Measurements from ENCODE around the gene SUCO. TPM values are rescaled to one million over a fixed set of nuclear protein-coding genes. Genes with fewer than 3 reads are reported as not detected.
"Not testable (repeated sequence)": the region's sequence is repeated elsewhere in the genome, so short reads cannot be mapped to it uniquely, and the experiment has no call there.

Gene SUCO
- polyA plus RNA-seq (2013, experiment 1 of 2), result 24.9 TPM
- 30.1 TPM for polyA plus RNA-seq (2013, experiment 2 of 2)

- H3K9ac ChIP-seq (ENCODE audit: low read depth, low read length), result peak within 1 kb of the TSS; percentile 94
- no peaks in the 10 kb centered on the region for H3K9me3 ChIP-seq (ENCODE audit: insufficient read depth, low read depth, low read length)
- no peaks in the 10 kb centered on the region for H3K36me3 ChIP-seq (ENCODE audit: insufficient read depth, low read length)
- H3K27me3 ChIP-seq (ENCODE audit: insufficient read depth, low read length), result peaks cover 12% of the 10 kb centered on the region; the same call in 1 of the 2 replicates
- H3K4me3 ChIP-seq (ENCODE audit: low read length), result peak within 1 kb of the TSS; percentile 68
- peak within 1 kb of the TSS; percentile 96 for H3K27ac ChIP-seq (ENCODE audit: low read depth, low read length)
- peaks cover 37% of the 10 kb centered on the region for H3K4me1 ChIP-seq (ENCODE audit: insufficient read depth, low read length)
- WGBS, result under 1% methylated on average over 74 of the region's 74 CpGs
These were observed at the start of gene SUCO for GRCh38 chr1:172532700-172533512. Gene SUCO (plus strand): TSS chr1:172533150. CDS start chr1:172533436, 286 bp downstream.

- Histone ChIP-seq H3K27ac (ENCODE audit: low read depth, low read length) (no peak overlapping the region), H3K9ac (ENCODE audit: low read depth, low read length) (no peak overlapping the region), H3K9me3 (ENCODE audit: insufficient read depth, low read depth, low read length) (no peaks in the 10 kb centered on the region), H3K27me3 (ENCODE audit: insufficient read depth, low read length) (no peaks in the 10 kb centered on the region), H3K4me1 (ENCODE audit: insufficient read depth, low read length) (peaks cover 6% of the 10 kb centered on the region; the same call in 1 of the 2 replicates), H3K4me3 (ENCODE audit: low read length) (no peak overlapping the region), H3K36me3 (ENCODE audit: insufficient read depth, low read length) (no peaks in the 10 kb centered on the region)
These were observed 49.5 kb upstream of the SUCO start for GRCh38 chr1:172483448-172483847.

- Histone ChIP-seq H3K4me1 (ENCODE audit: insufficient read depth, low read length) (peaks cover 6% of the 10 kb centered on the region; the same call in 1 of the 2 replicates), H3K36me3 (ENCODE audit: insufficient read depth, low read length) (no peaks in the 10 kb centered on the region), H3K27me3 (ENCODE audit: insufficient read depth, low read length) (no peaks in the 10 kb centered on the region), H3K27ac (ENCODE audit: low read depth, low read length) (no peak overlapping the region), H3K4me3 (ENCODE audit: low read length) (no peak overlapping the region), H3K9me3 (ENCODE audit: insufficient read depth, low read depth, low read length) (no peaks in the 10 kb centered on the region), H3K9ac (ENCODE audit: low read depth, low read length) (no peak overlapping the region)
These were observed 48.7 kb upstream of the SUCO start for GRCh38 chr1:172484252-172484651.

GRCh38 chr1:172485626-172486025 is 47.3 kb upstream of the SUCO start:
- no peak overlapping the region for H3K4me3 ChIP-seq (ENCODE audit: low read length)
- no peak overlapping the region for H3K27ac ChIP-seq (ENCODE audit: low read depth, low read length)
- 0 out of 2 replicates have a peak, but pooled peaks cover 6% of the 10 kb centered on the region for H3K4me1 ChIP-seq (ENCODE audit: insufficient read depth, low read length)
- 83% methylated on average over 5 of the region's 5 CpGs for WGBS
- no peaks in the 10 kb centered on the region for H3K36me3 ChIP-seq (ENCODE audit: insufficient read depth, low read length)
- H3K9ac ChIP-seq (ENCODE audit: low read depth, low read length), result no peak overlapping the region
- H3K27me3 ChIP-seq (ENCODE audit: insufficient read depth, low read length), result no peaks in the 10 kb centered on the region
- H3K9me3 ChIP-seq (ENCODE audit: insufficient read depth, low read depth, low read length), result no peaks in the 10 kb centered on the region

GRCh38 chr1:172486805-172487454 is 46.0 kb upstream of the SUCO start:
- no peaks in the 10 kb centered on the region for H3K9me3 ChIP-seq (ENCODE audit: insufficient read depth, low read depth, low read length)
- H3K27me3 ChIP-seq (ENCODE audit: insufficient read depth, low read length), result no peaks in the 10 kb centered on the region
- WGBS, result 82% methylated on average over 3 of the region's 3 CpGs
- no peak overlapping the region for H3K4me3 ChIP-seq (ENCODE audit: low read length)
- H3K36me3 ChIP-seq (ENCODE audit: insufficient read depth, low read length), result no peaks in the 10 kb centered on the region
- 0 out of 2 replicates have a peak, but pooled peaks cover 6% of the 10 kb centered on the region for H3K4me1 ChIP-seq (ENCODE audit: insufficient read depth, low read length)
- H3K9ac ChIP-seq (ENCODE audit: low read depth, low read length), result no peak overlapping the region
- H3K27ac ChIP-seq (ENCODE audit: low read depth, low read length), result no peak overlapping the region

- Histone ChIP-seq H3K27ac (ENCODE audit: low read depth, low read length) (no peak overlapping the region), H3K4me3 (ENCODE audit: low read length) (no peak overlapping the region), H3K4me1 (ENCODE audit: insufficient read depth, low read length) (0 out of 2 replicates have a peak, but pooled peaks cover 6% of the 10 kb centered on the region), H3K27me3 (ENCODE audit: insufficient read depth, low read length) (no peaks in the 10 kb centered on the region), H3K9ac (ENCODE audit: low read depth, low read length) (no peak overlapping the region), H3K36me3 (ENCODE audit: insufficient read depth, low read length) (no peaks in the 10 kb centered on the region), H3K9me3 (ENCODE audit: insufficient read depth, low read depth, low read length) (no peaks in the 10 kb centered on the region)
- WGBS, result 89% methylated on average over 4 of the region's 4 CpGs
These were observed 45.4 kb upstream of the SUCO start for GRCh38 chr1:172487550-172487949.

- WGBS, result 91% methylated on average over 3 of the region's 3 CpGs
- Histone ChIP-seq H3K4me3 (ENCODE audit: low read length) (no peak overlapping the region), H3K4me1 (ENCODE audit: insufficient read depth, low read length) (0 out of 2 replicates have a peak, but pooled peaks cover 6% of the 10 kb centered on the region), H3K36me3 (ENCODE audit: insufficient read depth, low read length) (no peaks in the 10 kb centered on the region), H3K27me3 (ENCODE audit: insufficient read depth, low read length) (no peaks in the 10 kb centered on the region), H3K9ac (ENCODE audit: low read depth, low read length) (no peak overlapping the region), H3K27ac (ENCODE audit: low read depth, low read length) (no peak overlapping the region), H3K9me3 (ENCODE audit: insufficient read depth, low read depth, low read length) (no peaks in the 10 kb centered on the region)
These were observed 44.6 kb upstream of the SUCO start for GRCh38 chr1:172488393-172488792.

- Histone ChIP-seq H3K27me3 (ENCODE audit: insufficient read depth, low read length) (no peaks in the 10 kb centered on the region), H3K36me3 (ENCODE audit: insufficient read depth, low read length) (no peaks in the 10 kb centered on the region), H3K9ac (ENCODE audit: low read depth, low read length) (no peak overlapping the region), H3K4me1 (ENCODE audit: insufficient read depth, low read length) (0 out of 2 replicates have a peak, but pooled peaks cover 6% of the 10 kb centered on the region), H3K4me3 (ENCODE audit: low read length) (no peak overlapping the region), H3K27ac (ENCODE audit: low read depth, low read length) (no peak overlapping the region), H3K9me3 (ENCODE audit: insufficient read depth, low read depth, low read length) (no peaks in the 10 kb centered on the region)
- 90% methylated on average over 3 of the region's 3 CpGs for WGBS
These were observed 43.1 kb upstream of the SUCO start for GRCh38 chr1:172489847-172490246.

- Histone ChIP-seq H3K27ac (ENCODE audit: low read depth, low read length) (no peak overlapping the region), H3K36me3 (ENCODE audit: insufficient read depth, low read length) (no peaks in the 10 kb centered on the region)
- 100% methylated on average over 1 of the region's 1 CpG for WGBS
These were observed 40.5 kb upstream of the SUCO start for GRCh38 chr1:172492421-172492820.

GRCh38 chr1:172494166-172494565 is 38.8 kb upstream of the SUCO start:
- 95% methylated on average over 2 of the region's 2 CpGs for WGBS
- H3K4me1 ChIP-seq (ENCODE audit: insufficient read depth, low read length), result peaks cover 11% of the 10 kb centered on the region; the same call in 1 of the 2 replicates
- no peaks in the 10 kb centered on the region for H3K36me3 ChIP-seq (ENCODE audit: insufficient read depth, low read length)
- no peak overlapping the region for H3K9ac ChIP-seq (ENCODE audit: low read depth, low read length)
- no peak overlapping the region for H3K4me3 ChIP-seq (ENCODE audit: low read length)
- H3K27ac ChIP-seq (ENCODE audit: low read depth, low read length), result no peak overlapping the region
- no peaks in the 10 kb centered on the region for H3K27me3 ChIP-seq (ENCODE audit: insufficient read depth, low read length)
- no peaks in the 10 kb centered on the region for H3K9me3 ChIP-seq (ENCODE audit: insufficient read depth, low read depth, low read length)

More at GRCh38 chr1:172492421-172492820, 40.5 kb upstream of the SUCO start:
- H3K4me1 ChIP-seq (ENCODE audit: insufficient read depth, low read length), result peaks cover 7% of the 10 kb centered on the region; the same call in 1 of the 2 replicates
- H3K27me3 ChIP-seq (ENCODE audit: insufficient read depth, low read length), result no peaks in the 10 kb centered on the region
- no peak overlapping the region for H3K4me3 ChIP-seq (ENCODE audit: low read length)
- no peak overlapping the region for H3K9ac ChIP-seq (ENCODE audit: low read depth, low read length)
- H3K9me3 ChIP-seq (ENCODE audit: insufficient read depth, low read depth, low read length), result no peaks in the 10 kb centered on the region

GRCh38 chr1:172496127-172496526 is 36.8 kb upstream of the SUCO start:
- not testable (repeated sequence) for H3K27me3 ChIP-seq (ENCODE audit: insufficient read depth, low read length); H3K9me3 ChIP-seq (ENCODE audit: insufficient read depth, low read depth, low read length); H3K4me3 ChIP-seq (ENCODE audit: low read length); H3K27ac ChIP-seq (ENCODE audit: low read depth, low read length); H3K36me3 ChIP-seq (ENCODE audit: insufficient read depth, low read length); H3K9ac ChIP-seq (ENCODE audit: low read depth, low read length)
- 90% methylated on average over 5 of the region's 5 CpGs for WGBS
- H3K4me1 ChIP-seq (ENCODE audit: insufficient read depth, low read length), result peaks cover 14% of the 10 kb centered on the region; the same call in 1 of the 2 replicates
